Lower leg skin (tissue), 4 donors: ENCODE data around the gene SENP2. TPM values are rescaled to one million over a fixed set of nuclear protein-coding genes. Genes with fewer than 3 reads are reported as not detected.

ENCODE experiments used
- DNase-seq, 2 donors: peaks; one replicate each; pipeline ENCODE4 v3.0.0-alpha.2; 2019; ENCODE audit warnings: low spot score in 2 of 2
- H3K4me3 ChIP-seq: fragments of 200-600 bp; sonication (generic); 2 replicates; pipeline ENCODE4 v1.5.1; 2017; ENCODE audit warnings: mild to moderate bottlenecking, low read depth; ENCODE audit not compliant: poor library complexity, severe bottlenecking
- CTCF ChIP-seq, 3 donors: fragments of 450-650 bp; IDR thresholded peaks; one replicate each; pipeline ENCODE4 v1.5.1; 2016; ENCODE audit warnings: antibody characterized with exemption in 3 of 3, mild to moderate bottlenecking in 3 of 3, moderate library complexity in 2 of 3
- POLR2A ChIP-seq, 2 donors: fragments of 450-650 bp; IDR thresholded peaks; one replicate each; pipeline ENCODE4 v1.6.1; 2016 to 2017; ENCODE audit warnings: antibody characterized with exemption in 2 of 2, mild to moderate bottlenecking in 1 of 2, moderate library complexity in 1 of 2
- WGBS, 2 donors: methylation state at CpG; one replicate each; pipeline ENCODE4 v1.1.5; 2018; 5-methylcytosine and 5-hydroxymethylcytosine counted together
- intact Hi-C: fragments of 100-400 bp; cut with DNase I; formaldehyde crosslinking; loops from one replicate; pipeline ENCODE4 v1.15.0; 2023; ENCODE audit warnings: low total_unique reads
- total RNA-seq, 4 donors: library from RNA; depleted of rRNA; stranded (reverse); fragments of >200 nt; gene quantifications; one replicate each; pipeline ENCODE4 v1.1.0, GENCODE V29; 2016

The SENP2 gene
- total RNA-seq, 4 donors from 2014 or later, result 19.9 to 45.9 (median 30.9) TPM

GRCh38 chr3:185663929-185664328, 77.8 kb downstream of the SENP2 start:
- no peak for DNase-seq
- H3K4me3 ChIP-seq, result no peak overlapping the region
- no peak for TF ChIP-seq POLR2A (IDR thresholded peaks at IDR 0.05)
- no peak for TF ChIP-seq CTCF (IDR thresholded peaks at IDR 0.05)
- WGBS, 2 donors, result 94% methylated on average over 5 of the region's 5 CpGs
- intact Hi-C loops, result no loop called here

GRCh38 chr3:185667574-185667973, 81.5 kb downstream of the SENP2 start:
- H3K4me3 ChIP-seq, result no peak overlapping the region
- intact Hi-C loops, result loop anchor here (5.0 kb wide), 1 partner anchor 105 kb away; no protein-coding TSS in a partner anchor
- no peak for TF ChIP-seq CTCF (IDR thresholded peaks at IDR 0.05)
- DNase-seq, result no peak
- WGBS, 2 donors, result 94 to 95% methylated on average over 4 of the region's 4 CpGs

- TF ChIP-seq POLR2A (IDR thresholded peaks at IDR 0.05) (no peak), CTCF (IDR thresholded peaks at IDR 0.05) (no peak)
- WGBS, 2 donors, result 38 to 53% methylated on average over 1 of the region's 1 CpG
- intact Hi-C loops, result no loop called here
- no peak overlapping the region for H3K4me3 ChIP-seq
- no peak for DNase-seq
Measured at GRCh38 chr3:185677146-185677829, 91.2 kb downstream of the SENP2 start.

- no peak for DNase-seq
- 96 to 100% methylated on average over 1 of the region's 1 CpG for WGBS, 2 donors
- intact Hi-C loops, result no loop called here
- TF ChIP-seq CTCF (IDR thresholded peaks at IDR 0.05), result no peak
- TF ChIP-seq POLR2A (IDR thresholded peaks at IDR 0.05), result no peak
- H3K4me3 ChIP-seq, result no peak overlapping the region
Measured at GRCh38 chr3:185678027-185678426, 91.9 kb downstream of the SENP2 start.

GRCh38 chr3:185680231-185680630, 94.1 kb downstream of the SENP2 start:
- 53 to 65% methylated on average over 4 of the region's 4 CpGs for WGBS, 2 donors
- H3K4me3 ChIP-seq, result no peak overlapping the region
- intact Hi-C loops, result no loop called here
- DNase-seq, result no peak
- TF ChIP-seq POLR2A (IDR thresholded peaks at IDR 0.05), result no peak
- no peak for TF ChIP-seq CTCF (IDR thresholded peaks at IDR 0.05)

Other genes with a start within 250 kb of the SENP2 start
- gene MAP3K13, start 223.2 kb upstream of the SENP2 start, total RNA-seq, result 10 to 100 TPM; 14.3 to 19.2 (median 17.1) TPM
- gene TMEM41A, start 87.3 kb upstream of the SENP2 start, total RNA-seq, result 10 to 100 TPM; 22.2 to 33.6 (median 28.4) TPM
- 10 to 100 TPM in 3 of 4 donors, 1 to 10 TPM in 1; 8.2 to 22.8 (median 17.0) TPM for gene LIPH, start 33.7 kb upstream of the SENP2 start, total RNA-seq
- 10 to 100 TPM in 2 of 4 donors, 1 to 10 TPM in 2; 5.1 to 29.8 (median 9.3) TPM for gene IGF2BP2, start 238.7 kb downstream of the SENP2 start, total RNA-seq